Astrocyte of the cerebellum (primary cell): ENCODE data around the gene OPA3.
"Not testable (repeated sequence)": the region's sequence is repeated elsewhere in the genome, so short reads cannot be mapped to it uniquely, and the experiment has no call there.

Experiments used
- DNase-seq: peaks from one replicate; pipeline ENCODE4 v3.0.0-alpha.2; 2011; ENCODE audit warnings: low read depth
- H3K4me3 ChIP-seq: 2 replicates; pipeline ENCODE4 v1.5.1; 2011; ENCODE audit warnings: mild to moderate bottlenecking, low read depth, low read length, moderate library complexity
- in situ Hi-C: cut with HindIII; loops from 2 replicates; pipeline ENCODE4 v1.10.0; 2017; ENCODE audit warnings: low sequenced_read_pairs
- TF ChIP-seq, protein P1 (sequence below): IDR thresholded peaks from 2 replicates; pipeline ENCODE4 v1.5.1; 2012; ENCODE audit warnings: low read length, low read depth, moderate library complexity, mild to moderate bottlenecking; ENCODE audit errors: missing control alignments

The OPA3 gene

DNA sequence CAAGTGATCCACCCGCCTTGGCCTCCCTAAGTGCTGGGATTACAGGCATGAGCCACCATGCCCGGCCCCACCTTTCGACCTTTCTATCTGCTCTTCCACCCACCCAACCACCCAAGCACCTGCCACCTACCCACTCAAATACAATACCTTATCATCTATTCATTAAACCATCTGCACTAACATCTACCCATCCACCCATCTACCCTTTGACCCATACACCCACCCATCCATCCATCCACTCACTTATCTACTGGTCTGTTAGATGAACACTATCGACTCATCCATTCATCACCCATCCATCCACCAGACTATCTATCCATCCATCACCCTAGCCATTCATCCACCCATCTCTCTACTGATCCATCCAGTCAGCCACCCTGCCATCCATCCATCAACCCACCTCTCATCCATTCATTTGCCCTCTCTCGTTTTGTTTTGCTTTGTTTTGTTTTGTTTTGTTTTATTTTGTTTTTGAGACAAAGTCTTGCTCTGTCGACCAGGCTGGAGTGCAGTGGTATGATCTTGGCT, 37.4 kb upstream of the OPA3 start:
- in situ Hi-C loops: no loop called here
- no peak for DNase-seq
- TF ChIP-seq, protein P1, sequence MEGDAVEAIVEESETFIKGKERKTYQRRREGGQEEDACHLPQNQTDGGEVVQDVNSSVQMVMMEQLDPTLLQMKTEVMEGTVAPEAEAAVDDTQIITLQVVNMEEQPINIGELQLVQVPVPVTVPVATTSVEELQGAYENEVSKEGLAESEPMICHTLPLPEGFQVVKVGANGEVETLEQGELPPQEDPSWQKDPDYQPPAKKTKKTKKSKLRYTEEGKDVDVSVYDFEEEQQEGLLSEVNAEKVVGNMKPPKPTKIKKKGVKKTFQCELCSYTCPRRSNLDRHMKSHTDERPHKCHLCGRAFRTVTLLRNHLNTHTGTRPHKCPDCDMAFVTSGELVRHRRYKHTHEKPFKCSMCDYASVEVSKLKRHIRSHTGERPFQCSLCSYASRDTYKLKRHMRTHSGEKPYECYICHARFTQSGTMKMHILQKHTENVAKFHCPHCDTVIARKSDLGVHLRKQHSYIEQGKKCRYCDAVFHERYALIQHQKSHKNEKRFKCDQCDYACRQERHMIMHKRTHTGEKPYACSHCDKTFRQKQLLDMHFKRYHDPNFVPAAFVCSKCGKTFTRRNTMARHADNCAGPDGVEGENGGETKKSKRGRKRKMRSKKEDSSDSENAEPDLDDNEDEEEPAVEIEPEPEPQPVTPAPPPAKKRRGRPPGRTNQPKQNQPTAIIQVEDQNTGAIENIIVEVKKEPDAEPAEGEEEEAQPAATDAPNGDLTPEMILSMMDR: no peak
- H3K4me3 ChIP-seq: no peak overlapping the region

DNA sequence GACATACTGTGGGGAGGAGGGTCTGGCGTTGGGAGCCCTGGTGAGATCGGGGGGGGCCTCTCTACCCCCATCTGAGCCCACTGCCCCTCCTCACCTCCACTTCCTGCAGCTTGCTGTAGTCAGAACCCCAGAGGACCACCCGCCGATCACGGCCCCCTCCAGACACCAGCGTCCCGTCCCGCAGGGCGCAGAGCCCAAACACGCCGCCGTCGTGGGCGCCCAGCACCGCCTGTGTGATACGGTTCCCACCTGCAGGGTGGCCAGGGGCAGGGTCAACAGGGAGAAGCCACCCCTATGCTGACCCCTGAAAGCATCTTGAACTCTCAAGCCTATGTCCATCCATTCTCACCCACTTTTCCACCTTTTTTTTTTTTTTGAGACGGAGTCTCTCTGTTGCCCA, 36.8 kb upstream of the OPA3 start:
- in situ Hi-C loops: no loop called here
- TF ChIP-seq, protein P1: no peak
- no peak overlapping the region for H3K4me3 ChIP-seq
- no peak for DNase-seq

DNA sequence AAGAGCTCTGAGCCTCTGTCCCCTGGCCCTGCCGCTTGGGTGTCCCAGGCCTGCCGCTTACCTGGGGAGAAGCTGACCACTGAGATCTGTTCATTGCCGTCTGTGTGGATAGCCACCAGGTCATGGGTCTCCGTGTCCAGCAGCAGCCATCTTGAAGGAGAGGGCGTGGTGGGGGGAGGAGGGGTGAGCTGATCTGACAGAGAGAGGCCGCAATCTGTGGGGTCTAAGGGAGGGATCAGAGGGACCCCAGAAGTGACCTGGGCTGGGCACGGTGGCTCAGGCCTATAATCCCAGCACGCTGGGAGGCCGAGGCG, 32.1 kb upstream of the OPA3 start:
- TF ChIP-seq, protein P1: no peak
- no peak for DNase-seq
- in situ Hi-C loops: no loop called here
- no peak overlapping the region for H3K4me3 ChIP-seq

DNA sequence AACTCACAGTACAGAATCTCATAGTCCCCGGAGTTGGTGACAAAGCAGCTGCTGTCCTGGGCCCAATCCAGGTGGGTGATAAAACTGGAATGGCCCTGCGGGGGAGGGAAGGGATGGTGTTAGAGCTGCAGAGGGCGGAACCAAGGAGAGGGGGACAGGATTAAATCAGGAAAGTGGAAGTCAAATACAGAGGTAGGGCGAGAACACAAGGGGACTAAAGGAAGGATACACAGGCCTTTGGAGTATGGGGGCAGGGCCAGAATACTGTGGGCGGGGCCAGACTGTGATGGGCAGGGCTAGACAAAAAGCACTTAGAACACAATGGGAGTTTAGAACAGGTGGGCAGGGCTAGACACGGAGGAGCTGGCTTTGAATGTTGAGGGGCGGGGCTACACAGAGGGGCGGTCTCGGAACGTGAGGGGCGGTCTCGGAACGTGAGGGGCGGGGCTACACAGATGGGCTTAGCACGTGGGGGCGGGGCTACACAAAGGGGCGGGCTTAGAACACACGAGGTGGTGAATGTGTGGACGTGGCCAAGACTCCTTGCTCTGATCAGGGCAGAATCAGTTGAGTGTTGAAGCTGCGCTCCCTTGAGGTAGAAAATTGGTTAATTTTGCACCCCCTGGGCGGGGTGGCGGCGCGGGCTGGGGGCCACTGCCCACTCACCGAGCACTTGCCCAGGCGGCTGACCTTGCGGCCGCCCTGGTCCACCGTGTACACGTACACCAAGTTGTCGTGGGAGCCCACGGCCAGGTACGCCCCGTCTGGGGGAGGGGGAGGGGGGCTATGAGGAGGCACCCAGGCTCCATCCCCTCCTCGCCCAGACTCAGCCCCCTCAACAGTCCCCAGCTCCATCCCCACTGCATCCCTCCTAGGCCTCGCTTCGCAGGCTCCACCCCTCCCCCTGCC, 31.4 kb upstream of the OPA3 start:
- DNase-seq: peak; percentile 69
- H3K4me3 ChIP-seq: no peak overlapping the region
- TF ChIP-seq, protein P1: no peak
- in situ Hi-C loops: no loop called here

DNA sequence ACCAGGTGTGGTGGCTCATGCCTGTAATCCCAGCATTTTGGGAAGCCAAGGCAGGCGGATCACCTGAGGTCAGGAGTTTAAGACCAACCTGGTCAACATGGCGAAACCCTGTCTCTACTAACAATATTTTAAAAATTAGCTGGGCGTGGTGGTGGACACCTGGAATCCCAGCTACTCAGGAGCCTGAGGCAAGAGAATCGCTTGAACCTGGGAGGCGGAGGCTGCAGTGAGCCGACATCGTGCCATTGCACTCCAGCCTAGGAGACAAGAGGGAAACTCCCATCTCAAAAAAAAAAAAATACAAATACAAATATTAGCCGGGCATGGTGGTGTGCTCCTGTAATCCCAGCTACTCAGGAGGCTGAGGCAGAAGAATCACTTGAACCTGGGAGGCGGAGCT, 30.5 kb upstream of the OPA3 start:
- DNase-seq, in situ Hi-C loops, H3K4me3 ChIP-seq: not testable (repeated sequence)

DNA sequence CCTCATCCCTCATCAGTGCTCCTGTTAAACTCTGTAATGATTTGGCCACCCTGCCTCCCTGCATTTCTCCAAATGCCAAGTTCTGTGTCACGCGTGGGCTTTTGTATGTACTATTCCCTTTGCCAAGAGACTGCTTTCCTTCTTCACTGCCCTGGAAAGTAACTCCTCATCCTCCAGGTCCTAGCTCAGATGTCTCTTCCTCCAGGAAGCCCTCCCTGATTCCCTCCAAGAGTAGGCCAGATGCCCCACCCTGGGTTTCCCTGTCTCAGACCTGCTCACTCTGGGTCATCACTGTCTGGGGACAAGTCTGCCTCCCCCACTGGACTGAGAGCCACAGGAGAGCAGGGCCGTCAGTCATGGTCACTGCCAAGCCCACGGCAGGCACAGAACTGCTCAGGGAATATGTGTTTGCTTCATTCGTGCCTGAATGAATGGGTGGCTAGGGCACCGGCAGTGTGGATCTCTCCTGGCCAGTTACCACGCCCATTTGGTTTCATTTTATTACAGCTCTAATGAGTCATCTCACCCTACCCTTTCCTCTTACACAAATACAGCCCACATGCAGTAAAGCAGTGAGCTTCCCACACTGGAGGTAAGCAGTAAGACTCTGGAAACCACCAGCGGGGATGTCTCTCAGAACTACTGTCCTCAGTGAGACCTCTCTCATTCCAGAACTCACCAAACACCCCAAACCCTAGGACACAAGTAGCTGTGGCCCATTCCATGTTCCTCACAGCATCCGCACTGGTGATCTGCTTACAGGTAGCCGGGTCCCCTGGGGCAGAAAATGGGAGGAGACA, 29.5 kb upstream of the OPA3 start:
- TF ChIP-seq, protein P1: no peak
- in situ Hi-C loops: no loop called here
- DNase-seq: peak; percentile 79
- H3K4me3 ChIP-seq: no peak overlapping the region

DNA sequence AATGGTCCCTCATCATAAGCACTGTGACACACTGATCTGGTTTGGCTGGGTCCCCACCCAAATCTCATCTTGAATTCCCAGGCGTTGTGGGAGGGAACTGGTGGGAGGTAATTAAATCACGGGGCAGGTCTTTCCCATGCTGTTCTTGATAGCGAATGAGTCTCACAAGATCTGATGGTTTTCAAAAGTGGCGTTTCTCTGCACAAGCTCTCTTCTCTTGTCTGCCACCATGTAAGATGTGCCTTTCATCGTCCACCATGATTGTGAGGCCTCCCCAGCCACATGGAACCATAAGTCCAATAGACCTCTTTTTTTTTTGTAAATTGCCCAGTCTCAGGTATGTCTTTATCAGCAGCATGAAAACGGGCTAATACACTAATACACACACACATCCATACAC, 24.3 kb upstream of the OPA3 start:
- in situ Hi-C loops: no loop called here
- DNase-seq: no peak
- H3K4me3 ChIP-seq: no peak overlapping the region
- TF ChIP-seq, protein P1: no peak
